Prostate gland (tissue), 2 donors: ENCODE results near the gene PKP3.

Experiments
- POLR2A ChIP-seq: fragments of 450-650 bp; IDR thresholded peaks from one replicate; pipeline ENCODE4 v1.6.1; 2016; ENCODE audit warnings: antibody characterized with exemption, mild to moderate bottlenecking
- POLR2AphosphoS5 ChIP-seq: sonication (generic); formaldehyde crosslinking; IDR thresholded peaks from one replicate; pipeline ENCODE4 v1.6.1; 2017; ENCODE audit warnings: antibody characterized with exemption
- TF ChIP-seq, protein P1 (sequence below), 4 experiments: fragments of 200-600 bp in 2 of 4; fragments of 450-650 bp in 2 of 4; sonication (generic) in 2 of 4; IDR thresholded peaks; 1 replicate in 3 of 4; 2 replicates in 1 of 4; pipeline ENCODE4 v1.5.1; 2016 to 2019; ENCODE audit warnings: antibody characterized with exemption in 4 of 4, mild to moderate bottlenecking in 2 of 4, moderate library complexity in 2 of 4

DNA sequence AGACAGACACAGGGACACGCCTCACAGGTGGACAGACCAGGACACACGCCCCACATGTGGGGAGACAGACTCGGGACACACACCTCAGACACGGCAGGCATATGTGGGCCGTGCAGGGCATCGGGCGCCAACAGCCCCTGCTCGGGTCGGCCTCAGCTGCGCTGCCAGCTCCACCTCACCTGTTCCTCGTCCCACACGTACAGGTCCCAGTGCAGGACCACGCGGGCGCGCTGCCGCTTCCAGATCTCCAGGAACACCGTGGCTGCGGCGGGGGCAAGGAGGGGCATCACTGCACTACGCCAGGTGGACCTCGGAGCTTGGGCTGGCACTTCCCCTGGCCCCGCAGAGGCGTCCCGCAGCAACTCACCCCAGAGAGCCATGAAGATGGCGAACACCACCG, 35.4 kb downstream of the PKP3 start:
- TF ChIP-seq, protein P1, sequence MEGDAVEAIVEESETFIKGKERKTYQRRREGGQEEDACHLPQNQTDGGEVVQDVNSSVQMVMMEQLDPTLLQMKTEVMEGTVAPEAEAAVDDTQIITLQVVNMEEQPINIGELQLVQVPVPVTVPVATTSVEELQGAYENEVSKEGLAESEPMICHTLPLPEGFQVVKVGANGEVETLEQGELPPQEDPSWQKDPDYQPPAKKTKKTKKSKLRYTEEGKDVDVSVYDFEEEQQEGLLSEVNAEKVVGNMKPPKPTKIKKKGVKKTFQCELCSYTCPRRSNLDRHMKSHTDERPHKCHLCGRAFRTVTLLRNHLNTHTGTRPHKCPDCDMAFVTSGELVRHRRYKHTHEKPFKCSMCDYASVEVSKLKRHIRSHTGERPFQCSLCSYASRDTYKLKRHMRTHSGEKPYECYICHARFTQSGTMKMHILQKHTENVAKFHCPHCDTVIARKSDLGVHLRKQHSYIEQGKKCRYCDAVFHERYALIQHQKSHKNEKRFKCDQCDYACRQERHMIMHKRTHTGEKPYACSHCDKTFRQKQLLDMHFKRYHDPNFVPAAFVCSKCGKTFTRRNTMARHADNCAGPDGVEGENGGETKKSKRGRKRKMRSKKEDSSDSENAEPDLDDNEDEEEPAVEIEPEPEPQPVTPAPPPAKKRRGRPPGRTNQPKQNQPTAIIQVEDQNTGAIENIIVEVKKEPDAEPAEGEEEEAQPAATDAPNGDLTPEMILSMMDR (IDR thresholded peaks at IDR 0.05) = no peak
- TF ChIP-seq POLR2A = no peak
- no peak for TF ChIP-seq POLR2AphosphoS5
